ENCODE results near the gene ADARB1. TPM values are rescaled to one million over a fixed set of nuclear protein-coding genes. Genes with fewer than 3 reads are reported as not detected.

Gene ADARB1
- total and polyA plus RNA-seq, 2 donors (not counting 1 experiment from before 2014, with no cell fraction given): 17.1 to 33.3 TPM

DNA sequence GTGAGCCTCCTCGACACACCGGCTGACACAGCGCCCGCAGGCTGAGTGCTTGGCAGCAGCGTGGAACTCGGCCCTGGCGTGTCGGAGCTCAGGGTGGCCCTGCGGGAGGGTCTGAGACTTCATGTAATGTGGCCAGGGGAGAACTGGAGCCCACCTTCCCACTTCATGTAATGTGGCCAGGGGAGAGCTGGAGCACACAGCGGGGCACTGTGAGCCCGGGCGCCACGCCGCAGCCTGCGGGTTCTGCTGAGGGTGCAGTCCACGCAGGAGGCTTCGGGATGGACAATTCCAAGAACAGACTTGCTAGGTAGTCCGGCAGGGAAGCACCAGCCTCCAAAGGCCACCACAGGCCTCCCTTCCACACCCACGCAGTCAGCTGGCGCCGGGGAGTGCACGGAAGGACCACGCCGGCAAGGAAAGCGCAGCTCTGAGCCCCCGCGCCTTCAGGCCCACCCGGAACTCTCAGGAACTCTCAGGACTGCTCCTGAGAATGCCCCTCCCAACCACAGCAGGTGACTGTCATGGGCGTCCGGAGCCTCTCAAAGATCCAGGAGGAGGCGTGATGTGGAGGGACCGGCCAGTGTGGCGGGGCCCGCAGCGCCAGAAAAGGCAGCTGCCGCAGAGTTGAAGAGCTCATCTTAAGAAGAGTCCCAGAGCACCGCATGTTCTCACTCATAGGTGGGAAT is 19.3 kb upstream of the ADARB1 start:
- WGBS (ENCODE audit: insufficient coverage): 95% methylated on average over 32 of the region's 37 CpGs
- ATAC-seq (ENCODE audit: low read depth) (no peak), DNase-seq (peak; percentile 34)
- Histone ChIP-seq H3K4me1 (ENCODE audit: control insufficient read depth in 2 of 2, insufficient read depth in 2 of 2, low read length in 2 of 2) (no peaks in the 10 kb centered on the region), H4K20me1 (ENCODE audit: control insufficient read depth, insufficient read depth, low read length, poor library complexity, severe bottlenecking) (no peaks in the 10 kb centered on the region), H3K27me3 (replicated peaks in 1 of 4; ENCODE audit: control extremely low read depth in 1 of 4, control insufficient read depth in 3 of 4, insufficient read depth in 4 of 4, low read length in 3 of 4) (peaks cover 0 to 25% (median 6%) of the 10 kb centered on the region in 4 experiments), H3K9me3 (ENCODE audit: control extremely low read depth in 1 of 3, control insufficient read depth in 2 of 3, insufficient read depth in 1 of 3, low read length in 2 of 3) (no peaks in the 10 kb centered on the region), H3K79me2 (ENCODE audit: control insufficient read depth, insufficient read depth, low read length) (no peaks in the 10 kb centered on the region), H3K4me3 (ENCODE audit: control extremely low read depth in 1 of 5, extremely low read depth in 1 of 5, insufficient read depth in 1 of 5, low read depth in 2 of 5, low read length in 4 of 5) (no peak overlapping the region), H3K9ac (ENCODE audit: low read length) (no peak overlapping the region), H2AFZ (ENCODE audit: insufficient read depth, low read depth, low read length, poor library complexity, severe bottlenecking) (no peak overlapping the region), H3K27ac (ENCODE audit: low read length in 2 of 2) (no peak overlapping the region), H3K4me2 (replicated peaks; ENCODE audit: low read depth, low read length, poor library complexity, severe bottlenecking) (no peak overlapping the region), H3K36me3 (replicated peaks in 1 of 2; ENCODE audit: control extremely low read depth in 1 of 2, control insufficient read depth in 1 of 2, extremely low read depth in 1 of 2, insufficient read depth in 2 of 2, low read length in 1 of 2) (no peaks in the 10 kb centered on the region)
- ChIA-PET POLR2A (no interaction called here), CTCF (interaction anchor here (0.8 kb wide), 1 partner anchor 251 kb away, joined by 3 read pairs; no protein-coding TSS in a partner anchor)
- Mint-ChIP-seq H3K9me3 (ENCODE audit: insufficient read depth) (no peaks in the 10 kb centered on the region), H3K4me3 (no peak overlapping the region), H3K27ac (no peak overlapping the region), H3K4me1 (no peaks in the 10 kb centered on the region), H3K27me3 (peaks cover 46% of the 10 kb centered on the region)
- intact Hi-C loops (cut with micrococcal nuclease): no loop called here
- TF ChIP-seq, protein P1, sequence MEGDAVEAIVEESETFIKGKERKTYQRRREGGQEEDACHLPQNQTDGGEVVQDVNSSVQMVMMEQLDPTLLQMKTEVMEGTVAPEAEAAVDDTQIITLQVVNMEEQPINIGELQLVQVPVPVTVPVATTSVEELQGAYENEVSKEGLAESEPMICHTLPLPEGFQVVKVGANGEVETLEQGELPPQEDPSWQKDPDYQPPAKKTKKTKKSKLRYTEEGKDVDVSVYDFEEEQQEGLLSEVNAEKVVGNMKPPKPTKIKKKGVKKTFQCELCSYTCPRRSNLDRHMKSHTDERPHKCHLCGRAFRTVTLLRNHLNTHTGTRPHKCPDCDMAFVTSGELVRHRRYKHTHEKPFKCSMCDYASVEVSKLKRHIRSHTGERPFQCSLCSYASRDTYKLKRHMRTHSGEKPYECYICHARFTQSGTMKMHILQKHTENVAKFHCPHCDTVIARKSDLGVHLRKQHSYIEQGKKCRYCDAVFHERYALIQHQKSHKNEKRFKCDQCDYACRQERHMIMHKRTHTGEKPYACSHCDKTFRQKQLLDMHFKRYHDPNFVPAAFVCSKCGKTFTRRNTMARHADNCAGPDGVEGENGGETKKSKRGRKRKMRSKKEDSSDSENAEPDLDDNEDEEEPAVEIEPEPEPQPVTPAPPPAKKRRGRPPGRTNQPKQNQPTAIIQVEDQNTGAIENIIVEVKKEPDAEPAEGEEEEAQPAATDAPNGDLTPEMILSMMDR (IDR thresholded peaks at IDR 0.05): no peak
- TF ChIP-seq EZH2 (IDR thresholded peaks at IDR 0.05; ENCODE audit: borderline replicate concordance, insufficient read depth, low read depth, low read length, poor library complexity, severe bottlenecking): no peak

DNA sequence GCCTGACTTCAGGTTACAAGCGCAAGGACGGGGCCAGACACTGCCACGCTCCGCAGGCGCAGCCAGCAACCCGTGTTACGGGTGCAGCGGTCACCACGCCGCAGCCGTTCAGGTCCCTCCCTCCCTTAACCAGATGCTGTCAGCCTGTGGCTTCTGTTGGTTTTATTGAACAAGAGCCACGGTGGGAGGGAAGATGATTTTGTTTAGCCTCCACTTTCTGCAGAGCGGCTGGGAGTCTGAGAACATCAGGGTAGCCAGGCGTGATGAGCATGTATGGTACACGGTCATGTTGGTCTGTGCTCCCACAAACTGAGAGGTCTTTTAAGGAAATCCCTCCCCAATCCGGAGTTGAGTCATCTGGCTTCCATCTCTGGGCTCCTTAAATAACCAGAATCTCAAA is 18.5 kb upstream of the ADARB1 start:
- TF ChIP-seq EZH2 (IDR thresholded peaks at IDR 0.05; ENCODE audit: borderline replicate concordance, insufficient read depth, low read depth, low read length, poor library complexity, severe bottlenecking): no peak
- TF ChIP-seq, protein P1 (IDR thresholded peaks at IDR 0.05): no peak
- H2AFZ ChIP-seq (ENCODE audit: insufficient read depth, low read depth, low read length, poor library complexity, severe bottlenecking): no peak overlapping the region
- peaks cover 0 to 25% (median 6%) of the 10 kb centered on the region in 4 experiments for H3K27me3 ChIP-seq (replicated peaks in 1 of 4; ENCODE audit: control extremely low read depth in 1 of 4, control insufficient read depth in 3 of 4, insufficient read depth in 4 of 4, low read length in 3 of 4)
- no peak overlapping the region for H3K9ac ChIP-seq (ENCODE audit: low read length)
- no peak overlapping the region for H3K27ac ChIP-seq (ENCODE audit: low read length in 2 of 2)
- intact Hi-C loops (cut with micrococcal nuclease): no loop called here
- ATAC-seq (ENCODE audit: low read depth) (no peak), DNase-seq (no peak)
- ChIA-PET CTCF (no interaction called here), POLR2A (no interaction called here)
- H3K9me3 ChIP-seq (ENCODE audit: control extremely low read depth in 1 of 3, control insufficient read depth in 2 of 3, insufficient read depth in 1 of 3, low read length in 2 of 3): no peaks in the 10 kb centered on the region
- no peaks in the 10 kb centered on the region for H3K36me3 ChIP-seq (replicated peaks in 1 of 2; ENCODE audit: control extremely low read depth in 1 of 2, control insufficient read depth in 1 of 2, extremely low read depth in 1 of 2, insufficient read depth in 2 of 2, low read length in 1 of 2)
- H4K20me1 ChIP-seq (ENCODE audit: control insufficient read depth, insufficient read depth, low read length, poor library complexity, severe bottlenecking): no peaks in the 10 kb centered on the region
- H3K9me3 Mint-ChIP-seq (ENCODE audit: insufficient read depth): no peaks in the 10 kb centered on the region
- H3K4me3 ChIP-seq (ENCODE audit: control extremely low read depth in 1 of 5, extremely low read depth in 1 of 5, insufficient read depth in 1 of 5, low read depth in 2 of 5, low read length in 4 of 5): no peak overlapping the region
- H3K4me1 Mint-ChIP-seq: no peaks in the 10 kb centered on the region
- H3K79me2 ChIP-seq (ENCODE audit: control insufficient read depth, insufficient read depth, low read length): no peaks in the 10 kb centered on the region
- 84% methylated on average over 15 of the region's 16 CpGs for WGBS (ENCODE audit: insufficient coverage)
- no peaks in the 10 kb centered on the region for H3K4me1 ChIP-seq (ENCODE audit: control insufficient read depth in 2 of 2, insufficient read depth in 2 of 2, low read length in 2 of 2)
- H3K27ac Mint-ChIP-seq: no peak overlapping the region
- no peak overlapping the region for H3K4me2 ChIP-seq (replicated peaks; ENCODE audit: low read depth, low read length, poor library complexity, severe bottlenecking)
- H3K27me3 Mint-ChIP-seq: peaks cover 43% of the 10 kb centered on the region
- H3K4me3 Mint-ChIP-seq: no peak overlapping the region

All from B cell (primary cell).